ENCODE results near the gene CCDC90B.
A peak's percentile ranks its signal among the peaks of the same experiment; 100 is the strongest.

Gene CCDC90B

GRCh38 chr11:83252266-83252665, 33.9 kb downstream of the CCDC90B start:
- no peak overlapping the region for H3K4me3 ChIP-seq (ENCODE audit: low read depth, low read length, poor library complexity, severe bottlenecking)
- H3F3A ChIP-seq (ENCODE audit: insufficient read depth, low read length), result 0 out of 2 replicates have a peak, but pooled peaks cover 3% of the 10 kb centered on the region
- H3K9me2 ChIP-seq (ENCODE audit: low read depth, low read length), result no peaks in the 10 kb centered on the region
- no peaks in the 10 kb centered on the region for H3K9me3 ChIP-seq (ENCODE audit: low read length)
- no peaks in the 10 kb centered on the region for H3K27me3 ChIP-seq (ENCODE audit: insufficient read depth, low read length)
- no peaks in the 10 kb centered on the region for H4K20me1 ChIP-seq (ENCODE audit: insufficient read depth, low read length)
- H2AFZ ChIP-seq (ENCODE audit: low read length), result no peak overlapping the region
- no peak overlapping the region for H3K27ac ChIP-seq (ENCODE audit: low read depth, low read length, poor library complexity, severe bottlenecking)
- no peak for TF ChIP-seq CTCF (IDR thresholded peaks at IDR 0.05; ENCODE audit: low read length)
- no peak for TF ChIP-seq EZH2 (IDR thresholded peaks at IDR 0.05; ENCODE audit: borderline replicate concordance, low read length)
- no peaks in the 10 kb centered on the region for H3K79me2 ChIP-seq (ENCODE audit: insufficient read depth, low read length)
- H3K9ac ChIP-seq (ENCODE audit: low read length), result no peak overlapping the region
- no peak overlapping the region for H3K4me2 ChIP-seq (ENCODE audit: low read length)
- no peaks in the 10 kb centered on the region for H3K4me1 ChIP-seq (ENCODE audit: insufficient read depth, low read length, severe bottlenecking)
- peaks cover 4% of the 10 kb centered on the region; the same call in 1 of the 2 replicates for H3K36me3 ChIP-seq (ENCODE audit: insufficient read depth, low read length)

GRCh38 chr11:83249972-83250593, 36.1 kb downstream of the CCDC90B start:
- Histone ChIP-seq H3K9me3 (ENCODE audit: low read length) (no peaks in the 10 kb centered on the region), H3K9me2 (ENCODE audit: low read depth, low read length) (no peaks in the 10 kb centered on the region), H4K20me1 (ENCODE audit: insufficient read depth, low read length) (no peaks in the 10 kb centered on the region), H2AFZ (ENCODE audit: low read length) (no peak overlapping the region), H3K27me3 (ENCODE audit: insufficient read depth, low read length) (no peaks in the 10 kb centered on the region), H3K4me1 (ENCODE audit: insufficient read depth, low read length, severe bottlenecking) (no peaks in the 10 kb centered on the region), H3F3A (ENCODE audit: insufficient read depth, low read length) (no peaks in the 10 kb centered on the region), H3K9ac (ENCODE audit: low read length) (no peak overlapping the region), H3K4me2 (ENCODE audit: low read length) (no peak overlapping the region), H3K27ac (ENCODE audit: low read depth, low read length, poor library complexity, severe bottlenecking) (no peak overlapping the region), H3K79me2 (ENCODE audit: insufficient read depth, low read length) (no peaks in the 10 kb centered on the region), H3K4me3 (ENCODE audit: low read depth, low read length, poor library complexity, severe bottlenecking) (no peak overlapping the region), H3K36me3 (ENCODE audit: insufficient read depth, low read length) (no peaks in the 10 kb centered on the region)
- peak; percentile 73 for TF ChIP-seq CTCF (IDR thresholded peaks at IDR 0.05; ENCODE audit: low read length)
- no peak for TF ChIP-seq EZH2 (IDR thresholded peaks at IDR 0.05; ENCODE audit: borderline replicate concordance, low read length)

GRCh38 chr11:83249445-83249844, 36.7 kb downstream of the CCDC90B start:
- Histone ChIP-seq H3K36me3 (ENCODE audit: insufficient read depth, low read length) (no peaks in the 10 kb centered on the region), H3K4me2 (ENCODE audit: low read length) (no peak overlapping the region), H3K9me2 (ENCODE audit: low read depth, low read length) (no peaks in the 10 kb centered on the region), H3K9ac (ENCODE audit: low read length) (no peak overlapping the region), H4K20me1 (ENCODE audit: insufficient read depth, low read length) (no peaks in the 10 kb centered on the region), H3K27me3 (ENCODE audit: insufficient read depth, low read length) (no peaks in the 10 kb centered on the region), H3K79me2 (ENCODE audit: insufficient read depth, low read length) (no peaks in the 10 kb centered on the region), H3K4me1 (ENCODE audit: insufficient read depth, low read length, severe bottlenecking) (no peaks in the 10 kb centered on the region), H3K27ac (ENCODE audit: low read depth, low read length, poor library complexity, severe bottlenecking) (no peak overlapping the region), H3K4me3 (ENCODE audit: low read depth, low read length, poor library complexity, severe bottlenecking) (no peak overlapping the region), H2AFZ (ENCODE audit: low read length) (no peak overlapping the region), H3F3A (ENCODE audit: insufficient read depth, low read length) (no peaks in the 10 kb centered on the region), H3K9me3 (ENCODE audit: low read length) (no peaks in the 10 kb centered on the region)
- TF ChIP-seq CTCF (IDR thresholded peaks at IDR 0.05; ENCODE audit: low read length) (no peak), EZH2 (IDR thresholded peaks at IDR 0.05; ENCODE audit: borderline replicate concordance, low read length) (no peak)
